ENCODE results near the gene C1QA. TPM values are rescaled to one million over a fixed set of nuclear protein-coding genes. Genes with fewer than 3 reads are reported as not detected.

Gene C1QA
- total RNA-seq, 6 donors from 2014 or later = 180 to 1,142 (median 556) TPM

DNA sequence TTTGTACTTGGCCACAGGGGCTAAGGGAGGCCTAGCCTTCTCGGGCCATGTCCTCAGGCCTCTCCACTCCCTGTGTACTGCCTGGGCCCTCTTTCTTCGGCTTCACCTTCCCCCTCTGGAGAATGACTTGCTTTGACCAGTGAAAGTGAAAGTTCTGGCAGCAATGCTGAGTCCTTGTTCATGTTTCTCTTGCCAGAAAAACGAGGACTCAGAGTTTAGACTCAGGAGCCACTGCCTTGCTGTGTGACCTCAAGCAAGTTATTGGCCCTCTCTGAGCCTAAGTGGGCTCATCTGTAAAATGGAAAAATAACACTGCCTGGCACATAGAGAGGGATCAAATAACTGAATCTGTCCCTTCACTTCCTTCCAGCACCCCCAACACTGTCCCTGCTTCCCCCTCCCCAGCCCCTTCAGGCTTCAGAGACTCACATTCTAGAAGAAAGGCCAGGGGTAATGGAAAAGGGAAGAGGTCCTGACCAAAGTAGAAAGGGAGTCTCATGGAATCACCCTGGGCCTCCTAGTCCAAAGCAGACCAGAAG, 1.5 kb downstream of the C1QA start:
- ATAC-seq (ENCODE audit: low FRiP score in 2 of 2) = no peak
- WGBS, 2 donors = 39 to 48% methylated on average over 3 of the region's 3 CpGs
- TF ChIP-seq POLR2A (IDR thresholded peaks at IDR 0.05) (no peak), POLR2AphosphoS5 (IDR thresholded peaks at IDR 0.05) (no peak), EP300 (IDR thresholded peaks at IDR 0.05) (no peak)
- TF ChIP-seq, protein P1, sequence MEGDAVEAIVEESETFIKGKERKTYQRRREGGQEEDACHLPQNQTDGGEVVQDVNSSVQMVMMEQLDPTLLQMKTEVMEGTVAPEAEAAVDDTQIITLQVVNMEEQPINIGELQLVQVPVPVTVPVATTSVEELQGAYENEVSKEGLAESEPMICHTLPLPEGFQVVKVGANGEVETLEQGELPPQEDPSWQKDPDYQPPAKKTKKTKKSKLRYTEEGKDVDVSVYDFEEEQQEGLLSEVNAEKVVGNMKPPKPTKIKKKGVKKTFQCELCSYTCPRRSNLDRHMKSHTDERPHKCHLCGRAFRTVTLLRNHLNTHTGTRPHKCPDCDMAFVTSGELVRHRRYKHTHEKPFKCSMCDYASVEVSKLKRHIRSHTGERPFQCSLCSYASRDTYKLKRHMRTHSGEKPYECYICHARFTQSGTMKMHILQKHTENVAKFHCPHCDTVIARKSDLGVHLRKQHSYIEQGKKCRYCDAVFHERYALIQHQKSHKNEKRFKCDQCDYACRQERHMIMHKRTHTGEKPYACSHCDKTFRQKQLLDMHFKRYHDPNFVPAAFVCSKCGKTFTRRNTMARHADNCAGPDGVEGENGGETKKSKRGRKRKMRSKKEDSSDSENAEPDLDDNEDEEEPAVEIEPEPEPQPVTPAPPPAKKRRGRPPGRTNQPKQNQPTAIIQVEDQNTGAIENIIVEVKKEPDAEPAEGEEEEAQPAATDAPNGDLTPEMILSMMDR (IDR thresholded peaks at IDR 0.05) = no peak

DNA sequence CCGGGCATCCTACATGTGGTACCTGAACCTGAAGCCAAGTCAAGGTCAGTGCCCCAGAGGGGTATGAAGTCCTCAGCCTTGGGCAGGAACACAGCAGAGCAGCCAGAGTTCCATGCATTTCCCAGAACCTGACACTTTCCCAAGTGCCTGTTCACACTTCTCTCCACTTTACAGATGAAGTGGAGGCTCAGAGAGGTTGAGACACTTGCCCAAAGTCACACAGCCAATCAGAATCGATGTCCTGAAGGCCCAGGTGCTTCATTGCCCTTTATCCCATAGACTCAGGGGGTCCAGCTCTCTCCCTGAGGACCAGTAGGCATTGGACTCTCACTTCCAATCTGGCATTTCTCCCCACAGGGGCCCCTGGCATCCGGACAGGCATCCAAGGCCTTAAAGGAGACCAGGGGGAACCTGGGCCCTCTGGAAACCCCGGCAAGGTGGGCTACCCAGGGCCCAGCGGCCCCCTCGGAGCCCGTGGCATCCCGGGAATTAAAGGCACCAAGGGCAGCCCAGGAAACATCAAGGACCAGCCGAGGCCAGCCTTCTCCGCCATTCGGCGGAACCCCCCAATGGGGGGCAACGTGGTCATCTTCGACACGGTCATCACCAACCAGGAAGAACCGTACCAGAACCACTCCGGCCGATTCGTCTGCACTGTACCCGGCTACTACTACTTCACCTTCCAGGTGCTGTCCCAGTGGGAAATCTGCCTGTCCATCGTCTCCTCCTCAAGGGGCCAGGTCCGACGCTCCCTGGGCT, 2.2 kb downstream of the C1QA start:
- TF ChIP-seq POLR2A (IDR thresholded peaks at IDR 0.05) (no peak), EP300 (IDR thresholded peaks at IDR 0.05) (no peak), POLR2AphosphoS5 (IDR thresholded peaks at IDR 0.05) (no peak)
- TF ChIP-seq, protein P1 (IDR thresholded peaks at IDR 0.05) = no peak
- Histone ChIP-seq H3K27me3 (no peaks in the 10 kb centered on the region), H3K27ac (peak overlapping the region in 1 of 4 donors; percentile 62), H3K4me3 (peak overlapping the region in 2 of 4 donors; percentile 36 to 44), H3K9me3 (no peaks in the 10 kb centered on the region), H3K4me1 (peaks cover 0 to 6% (median 2%) of the 10 kb centered on the region in 4 donors), H3K36me3 (no peaks in the 10 kb centered on the region)
- DNase-seq (peak in 1 of 2 donors; percentile 66), ATAC-seq (ENCODE audit: low FRiP score in 2 of 2) (no peak)
- WGBS, 2 donors = 82 to 84% methylated on average over 20 to 23 of the region's 23 CpGs

More for the DNA sequence above, 1.5 kb downstream of the C1QA start:
- H3K4me1 ChIP-seq = peaks cover 0 to 6% (median 2%) of the 10 kb centered on the region in 4 donors
- H3K27ac ChIP-seq = peak overlapping the region in 3 of 4 donors; percentile 15 to 62 (median 40)
- no peaks in the 10 kb centered on the region for H3K27me3 ChIP-seq
- H3K4me3 ChIP-seq = peak overlapping the region in 3 of 4 donors; percentile 30 to 44 (median 36)
- H3K9me3 ChIP-seq = no peaks in the 10 kb centered on the region
- H3K36me3 ChIP-seq = no peaks in the 10 kb centered on the region
- no peak for DNase-seq

DNA sequence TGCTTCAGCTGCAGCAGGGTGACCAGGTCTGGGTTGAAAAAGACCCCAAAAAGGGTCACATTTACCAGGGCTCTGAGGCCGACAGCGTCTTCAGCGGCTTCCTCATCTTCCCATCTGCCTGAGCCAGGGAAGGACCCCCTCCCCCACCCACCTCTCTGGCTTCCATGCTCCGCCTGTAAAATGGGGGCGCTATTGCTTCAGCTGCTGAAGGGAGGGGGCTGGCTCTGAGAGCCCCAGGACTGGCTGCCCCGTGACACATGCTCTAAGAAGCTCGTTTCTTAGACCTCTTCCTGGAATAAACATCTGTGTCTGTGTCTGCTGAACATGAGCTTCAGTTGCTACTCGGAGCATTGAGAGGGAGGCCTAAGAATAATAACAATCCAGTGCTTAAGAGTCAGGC, 2.9 kb downstream of the C1QA start:
- no peaks in the 10 kb centered on the region for H3K27me3 ChIP-seq
- 34 to 38% methylated on average over 8 of the region's 8 CpGs for WGBS, 2 donors
- ATAC-seq (ENCODE audit: low FRiP score in 2 of 2) (no peak), DNase-seq (no peak)
- H3K27ac ChIP-seq = peak overlapping the region in 1 of 4 donors; percentile 21
- H3K4me1 ChIP-seq = peaks cover 0 to 6% (median 2%) of the 10 kb centered on the region in 4 donors
- TF ChIP-seq POLR2AphosphoS5 (IDR thresholded peaks at IDR 0.05) (no peak), EP300 (IDR thresholded peaks at IDR 0.05) (no peak), POLR2A (IDR thresholded peaks at IDR 0.05) (no peak)
- TF ChIP-seq, protein P1 (IDR thresholded peaks at IDR 0.05) = no peak
- no peaks in the 10 kb centered on the region for H3K9me3 ChIP-seq
- no peaks in the 10 kb centered on the region for H3K36me3 ChIP-seq
- H3K4me3 ChIP-seq = peak overlapping the region in 1 of 4 donors; percentile 44

DNA sequence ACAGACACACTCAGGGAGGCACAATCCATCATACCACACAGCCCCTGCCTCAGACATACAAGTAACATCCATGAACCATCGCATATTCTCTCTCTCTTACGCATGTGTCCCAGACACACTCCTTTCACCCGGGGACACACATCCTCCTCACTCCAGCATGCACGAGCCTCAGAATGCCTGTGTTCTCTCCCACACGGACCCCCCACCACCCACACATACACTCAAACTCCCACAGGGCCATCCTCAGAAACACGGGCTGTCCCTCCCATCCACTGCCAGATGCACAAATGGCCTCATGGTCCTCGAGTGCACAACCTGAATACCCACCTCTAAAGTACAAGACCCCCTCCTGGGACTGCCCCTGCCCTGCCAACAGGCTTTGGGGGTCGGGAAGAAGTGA, 4.8 kb downstream of the C1QA start:
- DNase-seq (no peak), ATAC-seq (ENCODE audit: low FRiP score in 2 of 2) (no peak)
- H3K27me3 ChIP-seq = no peaks in the 10 kb centered on the region
- H3K4me1 ChIP-seq = peaks cover 0 to 6% (median 2%) of the 10 kb centered on the region in 4 donors
- 58 to 65% methylated on average over 8 of the region's 8 CpGs for WGBS, 2 donors
- H3K27ac ChIP-seq = no peak overlapping the region
- H3K4me3 ChIP-seq = no peak overlapping the region
- no peaks in the 10 kb centered on the region for H3K9me3 ChIP-seq
- TF ChIP-seq EP300 (IDR thresholded peaks at IDR 0.05) = no peak
- TF ChIP-seq POLR2AphosphoS5 (IDR thresholded peaks at IDR 0.05) = no peak
- TF ChIP-seq, protein P1 (IDR thresholded peaks at IDR 0.05) = no peak
- TF ChIP-seq POLR2A (IDR thresholded peaks at IDR 0.05) = no peak
- H3K36me3 ChIP-seq = no peaks in the 10 kb centered on the region
